ENCODE data around the gene ROCK2.
A peak's percentile ranks its signal among the peaks of the same experiment; 100 is the strongest.

Gene ROCK2

DNA sequence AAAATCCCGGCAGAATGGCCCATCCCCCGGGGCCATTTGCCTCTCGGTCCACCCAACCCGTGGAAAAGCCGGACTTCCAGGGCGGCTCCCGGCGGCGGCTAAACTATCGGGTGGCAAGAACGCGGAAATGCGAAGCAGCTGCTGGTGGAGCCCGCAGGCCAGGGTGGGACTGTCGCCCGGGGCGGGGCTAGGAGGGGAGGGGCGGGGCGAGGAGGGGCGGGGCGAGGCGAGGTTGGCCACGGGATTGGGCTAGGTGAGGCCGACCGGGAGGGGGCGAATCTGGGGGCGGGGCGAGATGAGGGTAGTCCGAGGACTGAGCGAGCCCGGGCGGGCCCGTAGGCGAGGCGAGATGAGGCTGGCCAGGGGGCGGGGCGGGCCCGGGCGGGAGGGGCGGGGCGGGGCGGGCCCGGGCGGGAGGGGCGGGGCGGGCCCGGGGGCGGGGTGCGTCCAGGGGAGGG, 189.5 kb downstream of the ROCK2 start:
- Histone ChIP-seq H2AFZ (ENCODE audit: low read length) (peak overlapping the region; percentile 89), H4K20me1 (ENCODE audit: insufficient read depth, low read length, poor library complexity, severe bottlenecking) (peaks cover 5% of the 10 kb centered on the region), H3K36me3 (ENCODE audit: insufficient read depth, low read length) (no peaks in the 10 kb centered on the region), H3K27me3 (ENCODE audit: insufficient read depth, low read length, poor library complexity, severe bottlenecking) (no peaks in the 10 kb centered on the region), H3K4me1 (ENCODE audit: insufficient read depth, low read length, poor library complexity, severe bottlenecking) (peaks cover 10% of the 10 kb centered on the region), H3K79me2 (ENCODE audit: insufficient read depth, low read length) (no peaks in the 10 kb centered on the region), H3K4me3 (ENCODE audit: low read length, poor library complexity, severe bottlenecking) (peak overlapping the region; percentile 75), H3K9me3 (ENCODE audit: insufficient read depth, low read depth, low read length) (no peaks in the 10 kb centered on the region), H3K9me2 (replicated peaks; ENCODE audit: low read depth, low read length) (no peaks in the 10 kb centered on the region), H3K4me2 (ENCODE audit: low read depth, low read length, poor library complexity, severe bottlenecking) (peak overlapping the region; percentile 87), H3K9ac (ENCODE audit: low read depth, low read length, poor library complexity, severe bottlenecking) (peak overlapping the region; percentile 71), H3F3A (ENCODE audit: low read depth) (no peaks in the 10 kb centered on the region)
- TF ChIP-seq, protein P1, sequence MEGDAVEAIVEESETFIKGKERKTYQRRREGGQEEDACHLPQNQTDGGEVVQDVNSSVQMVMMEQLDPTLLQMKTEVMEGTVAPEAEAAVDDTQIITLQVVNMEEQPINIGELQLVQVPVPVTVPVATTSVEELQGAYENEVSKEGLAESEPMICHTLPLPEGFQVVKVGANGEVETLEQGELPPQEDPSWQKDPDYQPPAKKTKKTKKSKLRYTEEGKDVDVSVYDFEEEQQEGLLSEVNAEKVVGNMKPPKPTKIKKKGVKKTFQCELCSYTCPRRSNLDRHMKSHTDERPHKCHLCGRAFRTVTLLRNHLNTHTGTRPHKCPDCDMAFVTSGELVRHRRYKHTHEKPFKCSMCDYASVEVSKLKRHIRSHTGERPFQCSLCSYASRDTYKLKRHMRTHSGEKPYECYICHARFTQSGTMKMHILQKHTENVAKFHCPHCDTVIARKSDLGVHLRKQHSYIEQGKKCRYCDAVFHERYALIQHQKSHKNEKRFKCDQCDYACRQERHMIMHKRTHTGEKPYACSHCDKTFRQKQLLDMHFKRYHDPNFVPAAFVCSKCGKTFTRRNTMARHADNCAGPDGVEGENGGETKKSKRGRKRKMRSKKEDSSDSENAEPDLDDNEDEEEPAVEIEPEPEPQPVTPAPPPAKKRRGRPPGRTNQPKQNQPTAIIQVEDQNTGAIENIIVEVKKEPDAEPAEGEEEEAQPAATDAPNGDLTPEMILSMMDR (conservative IDR thresholded peaks at IDR 0.05; ENCODE audit: low read length): no peak
- TF ChIP-seq EZH2phosphoT487 (IDR thresholded peaks at IDR 0.05; ENCODE audit: borderline replicate concordance): no peak

DNA sequence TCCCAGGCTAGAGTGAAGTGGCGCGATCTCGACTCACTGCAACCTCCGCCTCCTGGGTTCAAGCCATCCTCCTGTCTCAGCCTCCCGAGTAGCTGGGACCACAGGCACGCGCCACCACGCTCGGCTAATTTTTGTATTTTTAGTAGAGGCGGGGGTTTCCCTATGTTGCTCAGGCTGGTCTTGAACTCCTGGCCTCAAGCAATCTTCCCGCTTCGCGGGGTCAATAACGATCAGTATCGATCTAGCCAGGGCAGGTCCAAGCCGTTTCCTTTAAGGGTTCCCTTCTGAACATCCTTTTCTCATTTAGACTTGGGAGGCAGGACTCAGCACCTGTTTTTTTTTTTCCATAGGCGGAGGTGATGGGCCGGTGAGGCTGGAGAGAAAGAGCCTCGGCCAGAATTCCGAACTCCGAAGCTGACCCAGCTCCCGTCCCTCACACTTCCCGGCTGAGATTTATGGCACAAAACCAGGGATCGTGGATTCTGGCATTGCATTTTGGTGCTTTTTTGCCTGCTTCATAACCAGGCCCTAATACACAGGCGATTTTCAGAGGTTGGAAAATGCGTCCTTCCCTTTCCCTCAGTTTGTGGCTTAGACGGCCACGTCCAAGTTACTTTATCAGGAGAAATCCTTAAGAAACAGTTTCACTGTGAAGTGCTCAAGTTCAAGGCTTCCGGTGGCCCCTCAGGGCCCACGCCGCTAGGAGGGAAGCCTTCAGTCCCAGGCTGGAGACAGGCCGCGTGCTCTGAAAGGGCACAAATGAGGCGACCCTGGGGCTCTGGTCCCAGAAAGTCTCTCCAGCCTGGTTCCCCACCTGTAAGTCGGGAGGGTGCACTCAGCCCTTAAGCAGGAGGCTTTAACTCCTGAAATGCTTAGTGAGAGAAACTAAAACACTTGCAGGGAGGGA, 190.2 kb downstream of the ROCK2 start:
- Histone ChIP-seq H3K79me2 (ENCODE audit: insufficient read depth, low read length) (no peaks in the 10 kb centered on the region), H3K9me3 (ENCODE audit: insufficient read depth, low read depth, low read length) (no peaks in the 10 kb centered on the region), H3K9me2 (replicated peaks; ENCODE audit: low read depth, low read length) (no peaks in the 10 kb centered on the region), H3K4me2 (ENCODE audit: low read depth, low read length, poor library complexity, severe bottlenecking) (peak overlapping the region; percentile 87), H3F3A (ENCODE audit: low read depth) (no peaks in the 10 kb centered on the region), H3K4me1 (ENCODE audit: insufficient read depth, low read length, poor library complexity, severe bottlenecking) (peaks cover 10% of the 10 kb centered on the region), H2AFZ (ENCODE audit: low read length) (peak overlapping the region; percentile 89), H3K9ac (ENCODE audit: low read depth, low read length, poor library complexity, severe bottlenecking) (peak overlapping the region; percentile 71), H3K4me3 (ENCODE audit: low read length, poor library complexity, severe bottlenecking) (peak overlapping the region; percentile 74), H4K20me1 (ENCODE audit: insufficient read depth, low read length, poor library complexity, severe bottlenecking) (peaks cover 5% of the 10 kb centered on the region), H3K36me3 (ENCODE audit: insufficient read depth, low read length) (no peaks in the 10 kb centered on the region), H3K27me3 (ENCODE audit: insufficient read depth, low read length, poor library complexity, severe bottlenecking) (no peaks in the 10 kb centered on the region)
- no peak for TF ChIP-seq EZH2phosphoT487 (IDR thresholded peaks at IDR 0.05; ENCODE audit: borderline replicate concordance)
- TF ChIP-seq, protein P1 (conservative IDR thresholded peaks at IDR 0.05; ENCODE audit: low read length): no peak

GRCh38 chr2:11152591-11152990, 191.8 kb downstream of the ROCK2 start:
- no peaks in the 10 kb centered on the region for H3K79me2 ChIP-seq (ENCODE audit: insufficient read depth, low read length)
- H2AFZ ChIP-seq (ENCODE audit: low read length): no peak overlapping the region
- H3K9ac ChIP-seq (ENCODE audit: low read depth, low read length, poor library complexity, severe bottlenecking): no peak overlapping the region
- H3F3A ChIP-seq (ENCODE audit: low read depth): no peaks in the 10 kb centered on the region
- H3K9me3 ChIP-seq (ENCODE audit: insufficient read depth, low read depth, low read length): no peaks in the 10 kb centered on the region
- H3K4me1 ChIP-seq (ENCODE audit: insufficient read depth, low read length, poor library complexity, severe bottlenecking): peaks cover 10% of the 10 kb centered on the region
- H3K4me3 ChIP-seq (ENCODE audit: low read length, poor library complexity, severe bottlenecking): no peak overlapping the region
- H3K36me3 ChIP-seq (ENCODE audit: insufficient read depth, low read length): no peaks in the 10 kb centered on the region
- H3K27me3 ChIP-seq (ENCODE audit: insufficient read depth, low read length, poor library complexity, severe bottlenecking): no peaks in the 10 kb centered on the region
- TF ChIP-seq, protein P1 (conservative IDR thresholded peaks at IDR 0.05; ENCODE audit: low read length): no peak
- no peak for TF ChIP-seq EZH2phosphoT487 (IDR thresholded peaks at IDR 0.05; ENCODE audit: borderline replicate concordance)
- H3K9me2 ChIP-seq (replicated peaks; ENCODE audit: low read depth, low read length): no peaks in the 10 kb centered on the region
- no peak overlapping the region for H3K4me2 ChIP-seq (ENCODE audit: low read depth, low read length, poor library complexity, severe bottlenecking)
- peaks cover 5% of the 10 kb centered on the region for H4K20me1 ChIP-seq (ENCODE audit: insufficient read depth, low read length, poor library complexity, severe bottlenecking)

All from Loucy (cell line).